Measurements from ENCODE around the gene SMIM35.
"Not testable (repeated sequence)": the region's sequence is repeated elsewhere in the genome, so short reads cannot be mapped to it uniquely, and the experiment has no call there.

Gene SMIM35

GRCh38 chr11:117983163-117983475 lies 103.6 kb downstream of the SMIM35 start:
- DNase-seq (ENCODE audit: low spot score), result no peak

GRCh38 chr11:117980720-117981119 lies 106.0 kb downstream of the SMIM35 start:
- peak; percentile 2 for DNase-seq (ENCODE audit: low spot score)

- DNase-seq (ENCODE audit: low spot score), result no peak
Measured at GRCh38 chr11:117980280-117980679, 106.5 kb downstream of the SMIM35 start.

- peak; percentile 4 for DNase-seq (ENCODE audit: low spot score)
Measured at GRCh38 chr11:117979481-117980211, 107.1 kb downstream of the SMIM35 start.

- DNase-seq (ENCODE audit: low spot score), result peak; percentile 3
Measured at GRCh38 chr11:117978991-117979390, 107.8 kb downstream of the SMIM35 start.

GRCh38 chr11:117978291-117978910 lies 108.4 kb downstream of the SMIM35 start:
- DNase-seq (ENCODE audit: low spot score), result not testable (repeated sequence)

GRCh38 chr11:117977612-117978264 lies 109.0 kb downstream of the SMIM35 start:
- DNase-seq (ENCODE audit: low spot score), result not testable (repeated sequence)

GRCh38 chr11:117977029-117977428 lies 109.7 kb downstream of the SMIM35 start:
- DNase-seq (ENCODE audit: low spot score), result peak; percentile 5

- peak; percentile 4 for DNase-seq (ENCODE audit: low spot score)
Measured at GRCh38 chr11:117976445-117976844, 110.3 kb downstream of the SMIM35 start.

- peak; percentile 0 for DNase-seq (ENCODE audit: low spot score)
Measured at GRCh38 chr11:117973503-117973860, 113.3 kb downstream of the SMIM35 start.

GRCh38 chr11:117972629-117973502 lies 113.9 kb downstream of the SMIM35 start:
- peak; percentile 6 for DNase-seq (ENCODE audit: low spot score)

GRCh38 chr11:117972044-117972443 lies 114.7 kb downstream of the SMIM35 start:
- DNase-seq (ENCODE audit: low spot score), result peak; percentile 3

GRCh38 chr11:117970400-117971024 lies 116.3 kb downstream of the SMIM35 start:
- peak; percentile 5 for DNase-seq (ENCODE audit: low spot score)

GRCh38 chr11:117969160-117969991 lies 117.4 kb downstream of the SMIM35 start:
- DNase-seq (ENCODE audit: low spot score), result peak; percentile 2

GRCh38 chr11:117966908-117967307 lies 119.9 kb downstream of the SMIM35 start:
- DNase-seq (ENCODE audit: low spot score), result peak; percentile 5

GRCh38 chr11:117962826-117963225 lies 123.9 kb downstream of the SMIM35 start:
- no peak for DNase-seq (ENCODE audit: low spot score)

GRCh38 chr11:117961896-117962295 lies 124.9 kb downstream of the SMIM35 start:
- no peak for DNase-seq (ENCODE audit: low spot score)

GRCh38 chr11:117960406-117960805 lies 126.4 kb downstream of the SMIM35 start:
- no peak for DNase-seq (ENCODE audit: low spot score)

GRCh38 chr11:117959438-117960149 lies 127.2 kb downstream of the SMIM35 start:
- DNase-seq (ENCODE audit: low spot score), result peak; percentile 1

- no peak for DNase-seq (ENCODE audit: low spot score)
Measured at GRCh38 chr11:117958949-117959348, 127.8 kb downstream of the SMIM35 start.

All from AG20443 (cell line).